Hepatocyte (in vitro differentiated cells): ENCODE results near the gene EHD1. TPM values are rescaled to one million over a fixed set of nuclear protein-coding genes. Genes with fewer than 3 reads are reported as not detected.

Experiments
- DNase-seq: peaks from one replicate; pipeline ENCODE4 v3.0.0-alpha.2; 2016; ENCODE audit warnings: low spot score
- H2AFZ ChIP-seq: fragments of 200-600 bp; sonication (generic); 2 replicates; pipeline ENCODE4 v1.6.0; 2016; ENCODE audit warnings: antibody characterized with exemption, mild to moderate bottlenecking
- H3K27ac ChIP-seq: fragments of 200-600 bp; sonication (generic); 2 replicates; pipeline ENCODE4 v1.5.1; 2016; ENCODE audit warnings: mild to moderate bottlenecking
- H3K27me3 ChIP-seq: fragments of 200-600 bp; sonication (generic); 2 replicates; pipeline ENCODE4 v1.6.1; 2016
- H3K36me3 ChIP-seq: fragments of 200-600 bp; sonication (generic); replicated peaks from 2 replicates; pipeline ENCODE4 v1.5.1; 2016; ENCODE audit warnings: low read depth; ENCODE audit not compliant: insufficient read depth
- H3K4me1 ChIP-seq: fragments of 200-600 bp; sonication (generic); 2 replicates; pipeline ENCODE4 v1.5.1; 2016; ENCODE audit warnings: mild to moderate bottlenecking, moderate library complexity; ENCODE audit not compliant: insufficient read depth
- H3K4me2 ChIP-seq: fragments of 200-600 bp; sonication (generic); 2 replicates; pipeline ENCODE4 v1.6.0; 2016
- H3K4me3 ChIP-seq: fragments of 200-600 bp; sonication (generic); 2 replicates; pipeline ENCODE4 v1.5.1; 2016; ENCODE audit warnings: mild to moderate bottlenecking
- H3K79me2 ChIP-seq: fragments of 200-600 bp; sonication (generic); 2 replicates; pipeline ENCODE4 v1.6.0; 2017; ENCODE audit warnings: mild to moderate bottlenecking
- H3K9me2 ChIP-seq: fragments of 200-600 bp; sonication (generic); replicated peaks from 2 replicates; pipeline ENCODE4 v1.6.0; 2017; ENCODE audit warnings: mild to moderate bottlenecking; ENCODE audit not compliant: insufficient read depth
- H3K9me3 ChIP-seq: fragments of 200-600 bp; sonication (generic); 2 replicates; pipeline ENCODE4 v1.5.1; 2016; ENCODE audit warnings: low read depth, mild to moderate bottlenecking
- H4K20me1 ChIP-seq: fragments of 200-600 bp; sonication (generic); 2 replicates; pipeline ENCODE4 v1.6.0; 2016; ENCODE audit warnings: mild to moderate bottlenecking; ENCODE audit not compliant: insufficient read depth, poor library complexity, severe bottlenecking
- EZH2 ChIP-seq: fragments of 200-600 bp; sonication (generic); IDR thresholded peaks from 2 replicates; pipeline ENCODE4 v1.6.1; 2016; ENCODE audit warnings: antibody characterized with exemption, mild to moderate bottlenecking, borderline replicate concordance
- EZH2phosphoT487 ChIP-seq: fragments of 200-600 bp; sonication (generic); IDR thresholded peaks from one replicate; pipeline ENCODE4 v1.6.1; 2018; ENCODE audit warnings: antibody characterized with exemption, mild to moderate bottlenecking, low read depth, moderate library complexity; ENCODE audit not compliant: unreplicated experiment, severe bottlenecking
- WGBS: methylation state at CpG from one replicate; pipeline ENCODE4 v1.1.6; 2016; ENCODE audit warnings: low lambda C conversion rate; ENCODE audit errors: missing lambda C conversion rate; 5-methylcytosine and 5-hydroxymethylcytosine counted together
- polyA plus RNA-seq: library from polyadenylated mRNA; unstranded; fragments of >200 nt; fragmentation: Nextera tagmentation; extraction: Ambion mirVana; gene quantifications from 2 replicates; pipeline ENCODE4 v1.2.1, GENCODE V29; 2016
- total RNA-seq: library from RNA; depleted of rRNA; stranded (reverse); fragments of >200 nt; gene quantifications from 2 replicates; pipeline ENCODE4 v1.2.3, GENCODE V29; 2014
- TF ChIP-seq, protein P1 (sequence below): fragments of 200-600 bp; sonication (generic); IDR thresholded peaks from 2 replicates; pipeline ENCODE4 v1.5.1; 2016; ENCODE audit warnings: antibody characterized with exemption, mild to moderate bottlenecking; ENCODE audit not compliant: poor library complexity

EHD1 gene
- total and polyA plus RNA-seq, 2 experiments from 2014 or later = 52.4 to 69.5 TPM

- H3K9me2 ChIP-seq = no peaks in the 10 kb centered on the region
- H3K79me2 ChIP-seq = peaks cover 24% of the 10 kb centered on the region
- no peaks in the 10 kb centered on the region for H4K20me1 ChIP-seq
- peak overlapping the region; percentile 78 for H3K4me2 ChIP-seq
- no peaks in the 10 kb centered on the region for H3K27me3 ChIP-seq
- no peak for TF ChIP-seq EZH2phosphoT487
- TF ChIP-seq EZH2 = no peak
- TF ChIP-seq, protein P1, sequence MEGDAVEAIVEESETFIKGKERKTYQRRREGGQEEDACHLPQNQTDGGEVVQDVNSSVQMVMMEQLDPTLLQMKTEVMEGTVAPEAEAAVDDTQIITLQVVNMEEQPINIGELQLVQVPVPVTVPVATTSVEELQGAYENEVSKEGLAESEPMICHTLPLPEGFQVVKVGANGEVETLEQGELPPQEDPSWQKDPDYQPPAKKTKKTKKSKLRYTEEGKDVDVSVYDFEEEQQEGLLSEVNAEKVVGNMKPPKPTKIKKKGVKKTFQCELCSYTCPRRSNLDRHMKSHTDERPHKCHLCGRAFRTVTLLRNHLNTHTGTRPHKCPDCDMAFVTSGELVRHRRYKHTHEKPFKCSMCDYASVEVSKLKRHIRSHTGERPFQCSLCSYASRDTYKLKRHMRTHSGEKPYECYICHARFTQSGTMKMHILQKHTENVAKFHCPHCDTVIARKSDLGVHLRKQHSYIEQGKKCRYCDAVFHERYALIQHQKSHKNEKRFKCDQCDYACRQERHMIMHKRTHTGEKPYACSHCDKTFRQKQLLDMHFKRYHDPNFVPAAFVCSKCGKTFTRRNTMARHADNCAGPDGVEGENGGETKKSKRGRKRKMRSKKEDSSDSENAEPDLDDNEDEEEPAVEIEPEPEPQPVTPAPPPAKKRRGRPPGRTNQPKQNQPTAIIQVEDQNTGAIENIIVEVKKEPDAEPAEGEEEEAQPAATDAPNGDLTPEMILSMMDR = no peak
- peak; percentile 88 for DNase-seq
- peak overlapping the region; percentile 98 for H3K27ac ChIP-seq
- no peak overlapping the region for H2AFZ ChIP-seq
- no peak overlapping the region for H3K4me3 ChIP-seq
- no peaks in the 10 kb centered on the region for H3K9me3 ChIP-seq
- peaks cover 43% of the 10 kb centered on the region for H3K4me1 ChIP-seq
- WGBS = 23% methylated on average over 8 of the region's 9 CpGs
- H3K36me3 ChIP-seq = no peaks in the 10 kb centered on the region
Measured at GRCh38 chr11:64888729-64889511, 10.5 kb upstream of the EHD1 start.

DNA sequence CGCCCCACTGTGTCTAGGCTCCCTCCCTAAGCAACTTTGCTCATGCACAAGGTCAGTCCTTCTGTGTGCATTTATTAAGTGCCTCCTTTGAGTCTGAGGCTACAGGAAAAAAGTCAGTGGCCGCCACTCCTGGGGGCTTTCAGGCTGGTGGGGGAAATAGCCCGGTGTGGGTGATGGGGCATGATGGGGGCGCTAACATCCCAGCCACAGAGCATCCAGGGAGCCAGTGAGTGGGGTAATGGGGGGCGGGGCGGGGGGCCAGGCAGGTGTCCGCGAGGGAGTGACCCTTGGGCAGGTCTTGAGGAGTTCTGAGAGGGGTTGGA, 9.9 kb upstream of the EHD1 start:
- Histone ChIP-seq H3K27me3 (no peaks in the 10 kb centered on the region), H3K27ac (peak overlapping the region; percentile 92), H3K4me3 (no peak overlapping the region), H4K20me1 (no peaks in the 10 kb centered on the region), H3K9me3 (no peaks in the 10 kb centered on the region), H2AFZ (peak overlapping the region; percentile 60), H3K4me1 (peaks cover 38% of the 10 kb centered on the region), H3K9me2 (no peaks in the 10 kb centered on the region), H3K36me3 (no peaks in the 10 kb centered on the region), H3K79me2 (peaks cover 24% of the 10 kb centered on the region), H3K4me2 (peak overlapping the region; percentile 71)
- 62% methylated on average over 6 of the region's 8 CpGs for WGBS
- DNase-seq = no peak
- TF ChIP-seq, protein P1 = no peak
- TF ChIP-seq EZH2phosphoT487 (no peak), EZH2 (no peak)

- peak overlapping the region; percentile 60 for H2AFZ ChIP-seq
- H3K27ac ChIP-seq = peak overlapping the region; percentile 92
- no peaks in the 10 kb centered on the region for H3K9me2 ChIP-seq
- H3K4me2 ChIP-seq = peak overlapping the region; percentile 71
- no peaks in the 10 kb centered on the region for H3K27me3 ChIP-seq
- no peak overlapping the region for H3K4me3 ChIP-seq
- 26% methylated on average over 21 of the region's 34 CpGs for WGBS
- peaks cover 38% of the 10 kb centered on the region for H3K4me1 ChIP-seq
- no peaks in the 10 kb centered on the region for H3K36me3 ChIP-seq
- peaks cover 21% of the 10 kb centered on the region for H3K79me2 ChIP-seq
- DNase-seq = peak; percentile 89
- no peaks in the 10 kb centered on the region for H4K20me1 ChIP-seq
- H3K9me3 ChIP-seq = no peaks in the 10 kb centered on the region
- TF ChIP-seq EZH2 = no peak
- TF ChIP-seq, protein P1 = peak; percentile 95
- TF ChIP-seq EZH2phosphoT487 = no peak
Measured at GRCh38 chr11:64887757-64888405, 9.5 kb upstream of the EHD1 start.
